Lower leg skin (tissue), 4 donors: ENCODE results near the gene HIRIP3. TPM values are rescaled to one million over a fixed set of nuclear protein-coding genes. Genes with fewer than 3 reads are reported as not detected.
A peak's percentile ranks its signal among the peaks of the same experiment; 100 is the strongest.

Source experiments
- DNase-seq, 2 donors: peaks; one replicate each; pipeline ENCODE4 v3.0.0-alpha.2; 2019; ENCODE audit warnings: low spot score in 2 of 2
- H3K4me3 ChIP-seq: fragments of 200-600 bp; sonication (generic); 2 replicates; pipeline ENCODE4 v1.5.1; 2017; ENCODE audit warnings: mild to moderate bottlenecking, low read depth; ENCODE audit not compliant: poor library complexity, severe bottlenecking
- CTCF ChIP-seq, 3 donors: fragments of 450-650 bp; IDR thresholded peaks; one replicate each; pipeline ENCODE4 v1.5.1; 2016; ENCODE audit warnings: antibody characterized with exemption in 3 of 3, mild to moderate bottlenecking in 3 of 3, moderate library complexity in 2 of 3
- POLR2A ChIP-seq, 2 donors: fragments of 450-650 bp; IDR thresholded peaks; one replicate each; pipeline ENCODE4 v1.6.1; 2016 to 2017; ENCODE audit warnings: antibody characterized with exemption in 2 of 2, mild to moderate bottlenecking in 1 of 2, moderate library complexity in 1 of 2
- WGBS, 2 donors: methylation state at CpG; one replicate each; pipeline ENCODE4 v1.1.5; 2018; 5-methylcytosine and 5-hydroxymethylcytosine counted together
- intact Hi-C: fragments of 100-400 bp; cut with DNase I; formaldehyde crosslinking; loops from one replicate; pipeline ENCODE4 v1.15.0; 2023; ENCODE audit warnings: low total_unique reads
- total RNA-seq, 4 donors: library from RNA; depleted of rRNA; stranded (reverse); fragments of >200 nt; gene quantifications; one replicate each; pipeline ENCODE4 v1.1.0, GENCODE V29; 2016

The HIRIP3 gene
- total RNA-seq, 4 donors from 2014 or later: 13.7 to 28.9 (median 21.5) TPM

- intact Hi-C loops: no loop called here
- 21 to 23% methylated on average over 6 of the region's 6 CpGs for WGBS, 2 donors
- no peak for TF ChIP-seq CTCF (IDR thresholded peaks at IDR 0.05)
- no peak for TF ChIP-seq POLR2A (IDR thresholded peaks at IDR 0.05)
- no peak overlapping the region for H3K4me3 ChIP-seq
- DNase-seq: no peak
Measured at GRCh38 chr16:29975811-29976511, 19.5 kb downstream of the HIRIP3 start.

GRCh38 chr16:29975134-29975538, 20.3 kb downstream of the HIRIP3 start:
- intact Hi-C loops: no loop called here
- no peak for DNase-seq
- TF ChIP-seq CTCF (IDR thresholded peaks at IDR 0.05): no peak
- TF ChIP-seq POLR2A (IDR thresholded peaks at IDR 0.05): no peak
- 55 to 63% methylated on average over 5 of the region's 5 CpGs for WGBS, 2 donors
- peak overlapping the region; percentile 59 for H3K4me3 ChIP-seq

GRCh38 chr16:29974291-29975133, 20.9 kb downstream of the HIRIP3 start:
- peak overlapping the region; percentile 59 for H3K4me3 ChIP-seq
- intact Hi-C loops: no loop called here
- no peak for DNase-seq
- 3 to 4% methylated on average over 24 to 31 of the region's 31 CpGs for WGBS, 2 donors
- TF ChIP-seq POLR2A (IDR thresholded peaks at IDR 0.05): no peak
- TF ChIP-seq CTCF (IDR thresholded peaks at IDR 0.05): no peak

GRCh38 chr16:29973384-29974246, 21.8 kb downstream of the HIRIP3 start, which contains the start of gene TAOK2:
TAOK2 (plus strand) TSS chr16:29973868; CDS start chr16:29977773, 3,905 bp downstream.
- peak; percentile 96 to 99 for DNase-seq
- H3K4me3 ChIP-seq: peak within 1 kb of the TSS; percentile 59
- TF ChIP-seq CTCF (IDR thresholded peaks at IDR 0.05) (peak in 1 of 3 donors; percentile 24), POLR2A (IDR thresholded peaks at IDR 0.05) (no peak)
- 4% methylated on average over 56 to 62 of the region's 75 CpGs for WGBS, 2 donors
- intact Hi-C loops: no loop called here

GRCh38 chr16:29972992-29973383, 22.4 kb downstream of the HIRIP3 start:
- intact Hi-C loops: no loop called here
- TF ChIP-seq CTCF (IDR thresholded peaks at IDR 0.05) (no peak), POLR2A (IDR thresholded peaks at IDR 0.05) (no peak)
- WGBS, 2 donors: 58 to 66% methylated on average over 6 of the region's 6 CpGs
- H3K4me3 ChIP-seq: no peak overlapping the region
- DNase-seq: no peak
